NCI-H2196 (cell line): Measurements from ENCODE around the gene TGFB3.

Experiments used
- DNase-seq: peaks from one replicate; lab custom pipeline; 2025; ENCODE audit not compliant: unreplicated experiment; lab: John Stamatoyannopoulos, UW

The TGFB3 gene

GRCh38 chr14:75987201-75987970 lies 5.6 kb upstream of the TGFB3 start:
- no peak for DNase-seq

GRCh38 chr14:75986439-75986765 lies 4.6 kb upstream of the TGFB3 start:
- DNase-seq, result no peak

GRCh38 chr14:75985618-75986438 lies 4.0 kb upstream of the TGFB3 start, which contains the start of gene IFT43:
Gene IFT43, plus strand, starts transcription at chr14:75985763. Its CDS starts 24 bp downstream, at chr14:75985787.
- DNase-seq, result peak; percentile 77

- peak; percentile 41 for DNase-seq
Observed at GRCh38 chr14:75984674-75985073, 2.9 kb upstream of the TGFB3 start.

- DNase-seq, result no peak
Observed at GRCh38 chr14:75983019-75983358, 1.2 kb upstream of the TGFB3 start.

- peak; percentile 82 for DNase-seq
Observed at GRCh38 chr14:75982266-75983018, 647 bp upstream of the TGFB3 start.

GRCh38 chr14:75980856-75981255 lies 939 bp downstream of the TGFB3 start:
- DNase-seq, result no peak

- no peak for DNase-seq
Observed at GRCh38 chr14:75979648-75980565, 1.9 kb downstream of the TGFB3 start.

GRCh38 chr14:75979071-75979571 lies 2.7 kb downstream of the TGFB3 start:
- no peak for DNase-seq

GRCh38 chr14:75978249-75978731 lies 3.5 kb downstream of the TGFB3 start:
- no peak for DNase-seq

- no peak for DNase-seq
Observed at GRCh38 chr14:75977582-75977943, 4.2 kb downstream of the TGFB3 start.

GRCh38 chr14:75976826-75977581 lies 4.8 kb downstream of the TGFB3 start:
- DNase-seq, result no peak

- no peak for DNase-seq
Observed at GRCh38 chr14:75972801-75973421, 8.9 kb downstream of the TGFB3 start.

- no peak for DNase-seq
Observed at GRCh38 chr14:75971509-75971908, 10.3 kb downstream of the TGFB3 start.

GRCh38 chr14:75970989-75971388 lies 10.8 kb downstream of the TGFB3 start:
- DNase-seq, result no peak

- DNase-seq, result no peak
Observed at GRCh38 chr14:75969891-75970290, 11.9 kb downstream of the TGFB3 start.

GRCh38 chr14:75969126-75969525 lies 12.7 kb downstream of the TGFB3 start:
- DNase-seq, result no peak

- no peak for DNase-seq
Observed at GRCh38 chr14:75968456-75968855, 13.3 kb downstream of the TGFB3 start.

GRCh38 chr14:75967866-75968265 lies 13.9 kb downstream of the TGFB3 start:
- no peak for DNase-seq
